Fibroblast of skin of left quadriceps (primary cell): ENCODE data around the gene TMEM123.
A peak's percentile ranks its signal among the peaks of the same experiment; 100 is the strongest.

ENCODE experiments used
- DNase-seq, 2 experiments: peaks; one replicate each; pipeline ENCODE4 v3.0.0-alpha.2; 2013; ENCODE audit warnings: low read depth in 2 of 2

The TMEM123 gene

GRCh38 chr11:102422817-102423712 is 29.5 kb downstream of the TMEM123 start:
- DNase-seq = no peak

GRCh38 chr11:102421261-102421660 is 31.3 kb downstream of the TMEM123 start:
- no peak for DNase-seq

- DNase-seq = no peak
Observed at GRCh38 chr11:102420547-102420946, 32.0 kb downstream of the TMEM123 start.

- DNase-seq = no peak
Observed at GRCh38 chr11:102419181-102419580, 33.4 kb downstream of the TMEM123 start.

GRCh38 chr11:102416976-102417375 is 35.6 kb downstream of the TMEM123 start:
- no peak for DNase-seq

GRCh38 chr11:102415304-102415916 is 37.2 kb downstream of the TMEM123 start:
- DNase-seq = no peak

- DNase-seq = no peak
Observed at GRCh38 chr11:102414559-102414958, 38.0 kb downstream of the TMEM123 start.

- DNase-seq = no peak
Observed at GRCh38 chr11:102413497-102413896, 39.1 kb downstream of the TMEM123 start.

- no peak for DNase-seq
Observed at GRCh38 chr11:102411142-102411541, 41.4 kb downstream of the TMEM123 start.

GRCh38 chr11:102410382-102410784 is 42.2 kb downstream of the TMEM123 start:
- DNase-seq = peak in 1 of 2 experiments; percentile 17

GRCh38 chr11:102408339-102408738 is 44.2 kb downstream of the TMEM123 start:
- DNase-seq = no peak

- DNase-seq = no peak
Observed at GRCh38 chr11:102407901-102408300, 44.7 kb downstream of the TMEM123 start.

GRCh38 chr11:102406099-102406498 is 46.5 kb downstream of the TMEM123 start:
- DNase-seq = no peak

GRCh38 chr11:102405501-102405900 is 47.1 kb downstream of the TMEM123 start:
- DNase-seq = no peak

- no peak for DNase-seq
Observed at GRCh38 chr11:102402548-102402947, 50.0 kb downstream of the TMEM123 start.

GRCh38 chr11:102401905-102402304 is 50.7 kb downstream of the TMEM123 start:
- DNase-seq = no peak

- no peak for DNase-seq
Observed at GRCh38 chr11:102400603-102401002, 52.0 kb downstream of the TMEM123 start.

- no peak for DNase-seq
Observed at GRCh38 chr11:102399189-102399588, 53.4 kb downstream of the TMEM123 start.

- no peak for DNase-seq
Observed at GRCh38 chr11:102398297-102398696, 54.3 kb downstream of the TMEM123 start.

- DNase-seq = no peak
Observed at GRCh38 chr11:102396708-102397563, 55.6 kb downstream of the TMEM123 start.

- no peak for DNase-seq
Observed at GRCh38 chr11:102395720-102396393, 56.7 kb downstream of the TMEM123 start.
